ENCODE measurements around the gene ACY1.

The ACY1 gene

DNA sequence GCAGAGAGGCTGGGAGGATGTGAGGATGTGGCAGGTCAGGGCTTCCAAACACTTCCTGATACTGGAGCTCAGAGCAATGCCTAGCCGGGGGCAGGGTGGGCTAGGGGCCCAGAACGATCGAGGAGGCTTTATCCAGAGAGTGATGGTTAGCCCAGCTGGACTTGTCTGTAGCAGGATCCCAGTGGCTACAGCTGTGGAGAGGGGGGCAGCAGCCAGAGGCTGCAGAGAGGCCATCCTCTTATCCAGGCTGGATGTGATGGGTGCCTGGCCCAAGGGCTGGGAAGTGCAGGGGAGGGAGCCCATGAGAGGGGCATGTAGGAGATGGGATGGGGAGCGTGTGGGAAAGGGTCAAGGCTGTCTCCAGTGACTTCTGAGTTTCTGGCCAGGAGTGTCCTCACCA, 36.5 kb upstream of the ACY1 start:
- H3K36me3 Mint-ChIP-seq (ENCODE audit: low read depth) = no peaks in the 10 kb centered on the region
- no peak overlapping the region for H3K27ac Mint-ChIP-seq
- H3K27me3 Mint-ChIP-seq (ENCODE audit: low read depth) = no peaks in the 10 kb centered on the region
- no peak overlapping the region for H3K4me3 Mint-ChIP-seq
- H3K9me3 Mint-ChIP-seq = no peaks in the 10 kb centered on the region
- TF ChIP-seq, protein P1, sequence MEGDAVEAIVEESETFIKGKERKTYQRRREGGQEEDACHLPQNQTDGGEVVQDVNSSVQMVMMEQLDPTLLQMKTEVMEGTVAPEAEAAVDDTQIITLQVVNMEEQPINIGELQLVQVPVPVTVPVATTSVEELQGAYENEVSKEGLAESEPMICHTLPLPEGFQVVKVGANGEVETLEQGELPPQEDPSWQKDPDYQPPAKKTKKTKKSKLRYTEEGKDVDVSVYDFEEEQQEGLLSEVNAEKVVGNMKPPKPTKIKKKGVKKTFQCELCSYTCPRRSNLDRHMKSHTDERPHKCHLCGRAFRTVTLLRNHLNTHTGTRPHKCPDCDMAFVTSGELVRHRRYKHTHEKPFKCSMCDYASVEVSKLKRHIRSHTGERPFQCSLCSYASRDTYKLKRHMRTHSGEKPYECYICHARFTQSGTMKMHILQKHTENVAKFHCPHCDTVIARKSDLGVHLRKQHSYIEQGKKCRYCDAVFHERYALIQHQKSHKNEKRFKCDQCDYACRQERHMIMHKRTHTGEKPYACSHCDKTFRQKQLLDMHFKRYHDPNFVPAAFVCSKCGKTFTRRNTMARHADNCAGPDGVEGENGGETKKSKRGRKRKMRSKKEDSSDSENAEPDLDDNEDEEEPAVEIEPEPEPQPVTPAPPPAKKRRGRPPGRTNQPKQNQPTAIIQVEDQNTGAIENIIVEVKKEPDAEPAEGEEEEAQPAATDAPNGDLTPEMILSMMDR (IDR thresholded peaks at IDR 0.05; ENCODE audit: unreplicated experiment in 3 of 3) = no peak
- H3K4me1 Mint-ChIP-seq = peaks cover 5% of the 10 kb centered on the region

DNA sequence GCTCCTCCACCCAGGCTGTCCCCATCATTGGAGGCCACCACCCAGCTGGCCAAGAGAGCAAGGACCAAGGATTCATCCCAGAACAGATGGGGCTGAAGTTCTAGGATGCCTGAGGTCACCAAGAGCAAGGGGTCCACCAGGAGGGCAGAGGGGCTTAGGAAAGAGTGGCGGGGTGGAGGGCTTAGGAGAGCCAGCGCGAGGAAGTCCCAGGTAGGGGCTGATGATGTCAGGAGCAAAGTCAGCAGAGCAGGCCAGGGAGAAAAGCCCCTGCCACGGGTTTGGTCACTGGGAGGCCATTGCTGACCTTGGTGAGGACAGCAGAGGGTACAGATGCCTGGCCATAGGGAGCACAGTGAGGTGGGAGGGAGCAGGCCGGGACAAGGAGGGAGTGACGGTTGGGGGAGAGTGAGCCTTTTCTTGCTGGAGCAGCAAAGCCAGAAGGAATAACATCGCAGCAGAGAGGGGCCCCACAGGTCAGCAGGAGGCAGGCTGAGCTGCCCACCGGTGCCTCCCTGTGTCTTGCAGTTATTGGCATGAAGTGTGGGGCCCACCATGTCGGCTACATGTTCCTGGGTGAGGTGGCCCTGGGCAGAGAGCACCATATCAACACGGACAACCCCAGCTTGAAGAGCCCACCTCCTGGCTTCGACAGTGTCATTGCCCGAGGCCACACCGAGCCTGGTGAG, 36.0 kb upstream of the ACY1 start:
- no peaks in the 10 kb centered on the region for H3K36me3 Mint-ChIP-seq (ENCODE audit: low read depth)
- TF ChIP-seq, protein P1 (IDR thresholded peaks at IDR 0.05; ENCODE audit: unreplicated experiment in 3 of 3) = no peak
- no peak overlapping the region for H3K4me3 Mint-ChIP-seq
- H3K4me1 Mint-ChIP-seq = no peaks in the 10 kb centered on the region
- H3K27me3 Mint-ChIP-seq (ENCODE audit: low read depth) = peaks cover 3% of the 10 kb centered on the region
- peak overlapping the region in 1 of 3 experiments; percentile 62 for H3K27ac Mint-ChIP-seq
- no peaks in the 10 kb centered on the region for H3K9me3 Mint-ChIP-seq

DNA sequence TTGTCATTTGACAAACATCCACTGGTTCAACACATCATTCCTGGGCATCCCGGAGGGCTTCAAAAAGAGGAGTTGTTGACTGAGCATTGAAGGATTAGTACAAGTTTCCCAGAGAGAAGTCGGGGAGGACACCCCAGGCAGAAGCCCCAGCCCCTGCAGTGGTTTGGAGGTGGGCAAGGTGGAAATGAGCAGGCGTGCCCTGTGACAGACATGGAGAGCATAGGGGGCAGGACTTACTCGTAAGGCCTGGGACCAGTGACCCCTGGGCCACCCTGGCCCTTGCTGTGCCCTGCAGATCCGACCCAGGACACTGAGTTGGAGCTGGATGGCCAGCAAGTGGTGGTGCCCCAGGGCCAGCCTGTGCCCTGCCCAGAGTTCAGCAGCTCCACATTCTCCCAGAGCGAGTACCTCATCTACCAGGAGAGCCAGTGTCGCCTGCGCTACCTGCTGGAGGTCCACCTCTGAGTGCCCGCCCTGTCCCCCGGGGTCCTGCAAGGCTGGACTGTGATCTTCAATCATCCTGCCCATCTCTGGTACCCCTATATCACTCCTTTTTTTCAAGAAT, 35.2 kb upstream of the ACY1 start:
- Mint-ChIP-seq H3K4me1 (peaks cover 3% of the 10 kb centered on the region), H3K4me3 (no peak overlapping the region), H3K36me3 (ENCODE audit: low read depth) (no peaks in the 10 kb centered on the region), H3K9me3 (no peaks in the 10 kb centered on the region), H3K27me3 (ENCODE audit: low read depth) (peaks cover 4% of the 10 kb centered on the region), H3K27ac (peak overlapping the region in 2 of 3 experiments; percentile 62 to 72)
- TF ChIP-seq, protein P1 (IDR thresholded peaks at IDR 0.05; ENCODE audit: unreplicated experiment in 3 of 3) = no peak

DNA sequence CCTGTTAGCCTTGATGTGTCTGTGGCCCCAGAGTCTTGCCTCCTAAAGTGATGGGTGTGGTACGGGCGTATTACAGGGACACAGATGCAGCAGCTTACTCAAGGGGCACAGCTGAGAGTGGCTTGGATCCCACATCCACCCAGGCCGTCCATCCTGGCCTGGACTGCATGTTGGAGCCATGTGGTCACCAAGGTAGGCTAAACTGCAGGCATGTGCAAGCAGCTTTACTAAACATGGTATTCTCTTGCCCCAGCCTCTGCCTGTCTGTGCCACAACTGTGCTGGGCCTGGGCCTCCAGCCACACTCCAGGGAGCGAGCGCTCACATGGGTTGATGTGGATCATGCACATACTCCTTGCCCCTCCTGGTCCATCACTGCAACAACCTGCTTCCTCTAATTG, 34.2 kb upstream of the ACY1 start:
- TF ChIP-seq, protein P1 (IDR thresholded peaks at IDR 0.05; ENCODE audit: unreplicated experiment in 3 of 3) = no peak
- Mint-ChIP-seq H3K27me3 (ENCODE audit: low read depth) (peaks cover 8% of the 10 kb centered on the region), H3K4me1 (peaks cover 12% of the 10 kb centered on the region), H3K4me3 (no peak overlapping the region), H3K36me3 (ENCODE audit: low read depth) (no peaks in the 10 kb centered on the region), H3K27ac (no peak overlapping the region), H3K9me3 (no peaks in the 10 kb centered on the region)

DNA sequence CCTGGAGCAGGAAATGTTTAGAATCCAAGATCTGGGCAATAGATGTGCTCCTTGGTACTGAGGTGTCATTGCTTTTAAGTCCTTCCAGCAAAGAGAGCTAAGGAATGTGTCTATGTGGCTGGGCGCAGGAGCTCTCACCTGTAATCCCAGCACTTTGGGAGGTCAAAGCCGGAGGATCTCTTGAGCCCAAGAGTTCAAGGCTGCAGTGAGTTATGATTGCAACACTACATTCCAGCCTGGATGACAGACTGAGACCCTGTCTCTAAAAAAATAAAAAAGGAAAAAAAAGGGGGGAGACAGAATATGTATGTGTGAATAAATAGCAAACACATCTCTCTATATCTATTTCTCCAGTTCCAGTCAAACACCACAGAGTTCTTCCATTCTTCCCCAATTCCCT, 32.4 kb upstream of the ACY1 start:
- H3K9me3 Mint-ChIP-seq = no peaks in the 10 kb centered on the region
- no peak overlapping the region for H3K4me3 Mint-ChIP-seq
- H3K4me1 Mint-ChIP-seq = peaks cover 12% of the 10 kb centered on the region
- no peak overlapping the region for H3K27ac Mint-ChIP-seq
- TF ChIP-seq, protein P1 (IDR thresholded peaks at IDR 0.05; ENCODE audit: unreplicated experiment in 3 of 3) = no peak
- H3K27me3 Mint-ChIP-seq (ENCODE audit: low read depth) = peaks cover 8% of the 10 kb centered on the region
- H3K36me3 Mint-ChIP-seq (ENCODE audit: low read depth) = no peaks in the 10 kb centered on the region

DNA sequence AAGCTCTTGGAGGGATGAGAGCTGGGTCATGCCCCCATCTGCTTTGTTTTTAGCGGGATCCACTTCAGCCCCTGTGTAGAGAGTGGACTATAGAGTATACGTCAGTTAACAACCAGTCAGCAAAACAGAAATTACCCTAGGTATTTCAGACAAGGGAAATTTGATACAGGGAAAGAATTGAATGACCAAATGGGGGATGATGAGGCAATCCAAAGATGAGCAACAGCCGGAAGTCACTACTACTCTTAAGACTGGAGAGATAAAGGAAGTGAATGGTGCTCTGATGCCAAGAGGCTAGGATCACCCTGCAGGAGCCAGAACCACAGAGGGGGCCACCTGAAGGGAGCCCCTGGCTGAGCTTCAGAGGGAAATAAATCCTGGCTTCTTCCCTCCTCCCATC, 29.9 kb upstream of the ACY1 start:
- Mint-ChIP-seq H3K27me3 (ENCODE audit: low read depth) (peaks cover 8% of the 10 kb centered on the region), H3K36me3 (ENCODE audit: low read depth) (peaks cover 4% of the 10 kb centered on the region)
- TF ChIP-seq, protein P1 (IDR thresholded peaks at IDR 0.05; ENCODE audit: unreplicated experiment in 3 of 3) = no peak

More for the DNA sequence above, 29.9 kb upstream of the ACY1 start:
- Mint-ChIP-seq H3K4me1 (peaks cover 12% of the 10 kb centered on the region), H3K4me3 (peak overlapping the region in 2 of 3 experiments; percentile 8 to 53), H3K27ac (peak overlapping the region in 1 of 3 experiments; percentile 2), H3K9me3 (no peaks in the 10 kb centered on the region)

Measured in nephron (organoid).